ENCODE measurements around the gene SLX4IP.

DNA sequence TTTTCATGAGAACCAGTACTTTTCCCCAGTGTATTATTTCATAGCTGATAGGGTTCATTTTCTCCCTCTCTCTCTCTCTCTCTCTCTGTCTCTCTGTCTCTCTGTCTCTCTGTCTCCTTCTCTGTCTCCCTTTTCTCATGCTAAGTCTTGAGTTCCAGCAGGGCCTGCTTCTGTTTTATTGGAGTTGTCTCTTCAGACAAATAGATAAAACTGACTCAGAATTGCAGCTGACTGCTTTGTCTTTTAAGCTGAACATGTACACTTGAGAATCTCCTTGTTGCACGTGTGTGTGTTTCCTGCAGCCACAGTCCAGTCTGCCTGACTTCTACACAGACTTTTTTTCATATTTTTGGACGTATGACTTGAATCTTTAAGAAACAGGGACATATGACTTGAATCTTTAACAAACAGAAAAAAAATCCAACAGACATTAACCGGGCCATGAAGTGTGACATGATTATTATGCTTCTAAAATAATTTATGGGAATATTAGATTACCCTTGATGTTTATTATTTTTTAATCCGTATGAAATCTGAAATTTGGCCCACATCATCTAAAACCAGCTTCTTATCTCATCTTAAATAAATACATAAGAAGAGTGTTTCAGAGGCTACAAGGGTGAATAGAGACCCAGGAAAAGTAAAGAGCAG lies 167.2 kb downstream of the SLX4IP start:
- TF ChIP-seq, protein P1, sequence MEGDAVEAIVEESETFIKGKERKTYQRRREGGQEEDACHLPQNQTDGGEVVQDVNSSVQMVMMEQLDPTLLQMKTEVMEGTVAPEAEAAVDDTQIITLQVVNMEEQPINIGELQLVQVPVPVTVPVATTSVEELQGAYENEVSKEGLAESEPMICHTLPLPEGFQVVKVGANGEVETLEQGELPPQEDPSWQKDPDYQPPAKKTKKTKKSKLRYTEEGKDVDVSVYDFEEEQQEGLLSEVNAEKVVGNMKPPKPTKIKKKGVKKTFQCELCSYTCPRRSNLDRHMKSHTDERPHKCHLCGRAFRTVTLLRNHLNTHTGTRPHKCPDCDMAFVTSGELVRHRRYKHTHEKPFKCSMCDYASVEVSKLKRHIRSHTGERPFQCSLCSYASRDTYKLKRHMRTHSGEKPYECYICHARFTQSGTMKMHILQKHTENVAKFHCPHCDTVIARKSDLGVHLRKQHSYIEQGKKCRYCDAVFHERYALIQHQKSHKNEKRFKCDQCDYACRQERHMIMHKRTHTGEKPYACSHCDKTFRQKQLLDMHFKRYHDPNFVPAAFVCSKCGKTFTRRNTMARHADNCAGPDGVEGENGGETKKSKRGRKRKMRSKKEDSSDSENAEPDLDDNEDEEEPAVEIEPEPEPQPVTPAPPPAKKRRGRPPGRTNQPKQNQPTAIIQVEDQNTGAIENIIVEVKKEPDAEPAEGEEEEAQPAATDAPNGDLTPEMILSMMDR (IDR thresholded peaks at IDR 0.05; ENCODE audit: insufficient read depth, low read length): no peak
- no peak for TF ChIP-seq POLR2AphosphoS5 (IDR thresholded peaks at IDR 0.05; ENCODE audit: low read depth)
